PFSK-1 (cell line): ENCODE data around the gene FAM78B.

Source experiments
- FOXP2 ChIP-seq: optimal IDR thresholded peaks from 2 replicates; pipeline ENCODE3; 2011; ENCODE audit warnings: borderline replicate concordance, control low read depth, inconsistent platforms; ENCODE audit not compliant: insufficient read depth; ENCODE audit errors: extremely low read length, extremely low read depth
- POLR2AphosphoS5 ChIP-seq: IDR thresholded peaks from 2 replicates; pipeline ENCODE4 v1.6.1; 2012; ENCODE audit warnings: low read depth, mild to moderate bottlenecking, control low read depth, low read length, moderate library complexity
- SIN3A ChIP-seq: IDR thresholded peaks from 2 replicates; pipeline ENCODE4 v1.6.1; 2012; ENCODE audit warnings: mild to moderate bottlenecking, low read length, moderate library complexity, borderline replicate concordance; ENCODE audit not compliant: insufficient read depth
- TAF1 ChIP-seq: IDR thresholded peaks from 2 replicates; pipeline ENCODE4 v1.6.1; 2012; ENCODE audit warnings: low read length, control low read depth, borderline replicate concordance; ENCODE audit not compliant: insufficient read depth
- TF ChIP-seq, protein P1 (sequence below), 2 experiments: IDR thresholded peaks; 2 replicates each; pipeline versions ENCODE4 v1.6.1 to v1.8.0; 2011 to 2012; ENCODE audit warnings: low read depth in 2 of 2, low read length in 2 of 2, control low read depth in 1 of 2, inconsistent platforms in 1 of 2, mild to moderate bottlenecking in 1 of 2, moderate library complexity in 1 of 2; ENCODE audit not compliant: insufficient read depth in 1 of 2

DNA sequence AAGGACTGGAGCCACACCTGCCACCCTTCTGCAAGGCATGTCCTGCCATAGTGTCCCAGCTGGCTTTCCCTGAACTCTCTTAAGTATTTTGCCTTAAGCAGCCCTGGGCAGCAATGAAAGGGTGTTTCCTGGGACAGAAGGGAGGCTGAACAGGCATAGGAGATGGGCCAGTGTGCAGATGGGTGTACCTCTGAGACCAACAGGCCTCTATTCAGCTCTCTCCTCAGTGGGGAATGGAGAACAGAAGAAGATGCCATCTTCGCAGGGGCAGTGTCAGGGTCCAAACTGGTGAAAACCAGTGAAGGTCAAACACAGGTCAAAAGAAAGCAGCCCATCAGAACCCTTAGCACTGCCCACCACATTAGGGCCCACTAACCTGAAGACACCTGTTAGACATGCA lies 53.2 kb downstream of the FAM78B start:
- TF ChIP-seq, protein P1, sequence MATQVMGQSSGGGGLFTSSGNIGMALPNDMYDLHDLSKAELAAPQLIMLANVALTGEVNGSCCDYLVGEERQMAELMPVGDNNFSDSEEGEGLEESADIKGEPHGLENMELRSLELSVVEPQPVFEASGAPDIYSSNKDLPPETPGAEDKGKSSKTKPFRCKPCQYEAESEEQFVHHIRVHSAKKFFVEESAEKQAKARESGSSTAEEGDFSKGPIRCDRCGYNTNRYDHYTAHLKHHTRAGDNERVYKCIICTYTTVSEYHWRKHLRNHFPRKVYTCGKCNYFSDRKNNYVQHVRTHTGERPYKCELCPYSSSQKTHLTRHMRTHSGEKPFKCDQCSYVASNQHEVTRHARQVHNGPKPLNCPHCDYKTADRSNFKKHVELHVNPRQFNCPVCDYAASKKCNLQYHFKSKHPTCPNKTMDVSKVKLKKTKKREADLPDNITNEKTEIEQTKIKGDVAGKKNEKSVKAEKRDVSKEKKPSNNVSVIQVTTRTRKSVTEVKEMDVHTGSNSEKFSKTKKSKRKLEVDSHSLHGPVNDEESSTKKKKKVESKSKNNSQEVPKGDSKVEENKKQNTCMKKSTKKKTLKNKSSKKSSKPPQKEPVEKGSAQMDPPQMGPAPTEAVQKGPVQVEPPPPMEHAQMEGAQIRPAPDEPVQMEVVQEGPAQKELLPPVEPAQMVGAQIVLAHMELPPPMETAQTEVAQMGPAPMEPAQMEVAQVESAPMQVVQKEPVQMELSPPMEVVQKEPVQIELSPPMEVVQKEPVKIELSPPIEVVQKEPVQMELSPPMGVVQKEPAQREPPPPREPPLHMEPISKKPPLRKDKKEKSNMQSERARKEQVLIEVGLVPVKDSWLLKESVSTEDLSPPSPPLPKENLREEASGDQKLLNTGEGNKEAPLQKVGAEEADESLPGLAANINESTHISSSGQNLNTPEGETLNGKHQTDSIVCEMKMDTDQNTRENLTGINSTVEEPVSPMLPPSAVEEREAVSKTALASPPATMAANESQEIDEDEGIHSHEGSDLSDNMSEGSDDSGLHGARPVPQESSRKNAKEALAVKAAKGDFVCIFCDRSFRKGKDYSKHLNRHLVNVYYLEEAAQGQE (IDR thresholded peaks at IDR 0.05; ENCODE audit: insufficient read depth in 1 of 2, low read depth in 2 of 2, low read length in 2 of 2), result no peak
- TF ChIP-seq POLR2AphosphoS5, result no peak
- no peak for TF ChIP-seq TAF1
- no peak for TF ChIP-seq SIN3A
- no peak for TF ChIP-seq FOXP2
